Mesenchymal stem cell (in vitro differentiated cells and primary cell): ENCODE data around the gene IL17C.

Experiments
- DNase-seq: peaks from one replicate; pipeline ENCODE4 v3.0.0-alpha.2; 2013
- H2AFZ ChIP-seq: one replicate; pipeline ENCODE4 v1.6.1; 2013; ENCODE audit warnings: low read depth, mild to moderate bottlenecking, control low read depth, inconsistent platforms, low read length, moderate library complexity
- H2AK5ac ChIP-seq: 2 replicates; pipeline ENCODE4 v1.6.1; 2013; ENCODE audit warnings: low read length, moderate library complexity, mild to moderate bottlenecking, inconsistent platforms; ENCODE audit not compliant: severe bottlenecking
- H2BK120ac ChIP-seq: one replicate; pipeline ENCODE4 v1.6.1; 2013; ENCODE audit warnings: low read depth, mild to moderate bottlenecking, inconsistent platforms, low read length, moderate library complexity
- H2BK12ac ChIP-seq, 2 experiments: one replicate each; pipeline ENCODE4 v1.6.1; 2013; ENCODE audit warnings: inconsistent platforms in 2 of 2, low read length in 2 of 2, mild to moderate bottlenecking in 2 of 2, moderate library complexity in 2 of 2, control low read depth in 1 of 2
- H2BK15ac ChIP-seq: one replicate; pipeline ENCODE4 v1.6.1; 2013; ENCODE audit warnings: mild to moderate bottlenecking, low read depth, inconsistent platforms; ENCODE audit not compliant: poor library complexity, severe bottlenecking
- H2BK5ac ChIP-seq: 2 replicates; pipeline ENCODE4 v1.6.1; 2013; ENCODE audit warnings: low read depth, mild to moderate bottlenecking, low read length, control low read depth, inconsistent platforms; ENCODE audit not compliant: poor library complexity, severe bottlenecking
- H3K14ac ChIP-seq, 2 experiments: one replicate each; pipeline ENCODE4 v1.6.1; 2013; ENCODE audit warnings: inconsistent platforms in 2 of 2, low read length in 2 of 2, control low read depth in 1 of 2, mild to moderate bottlenecking in 1 of 2, moderate library complexity in 1 of 2
- H3K18ac ChIP-seq, 2 experiments: one replicate each; pipeline ENCODE4 v1.6.1; 2013; ENCODE audit warnings: inconsistent platforms in 2 of 2, low read length in 2 of 2, control low read depth in 1 of 2, low read depth in 1 of 2, mild to moderate bottlenecking in 1 of 2
- H3K23ac ChIP-seq, 2 experiments: one replicate each; pipeline ENCODE4 v1.6.1; 2013; ENCODE audit warnings: inconsistent platforms in 2 of 2, low read length in 2 of 2, mild to moderate bottlenecking in 2 of 2, moderate library complexity in 2 of 2, control low read depth in 1 of 2
- H3K27ac ChIP-seq: 2 replicates; pipeline ENCODE4 v1.5.1; 2013; ENCODE audit warnings: mild to moderate bottlenecking, moderate library complexity, low read length, control low read depth, inconsistent platforms; ENCODE audit not compliant: poor library complexity, severe bottlenecking
- H3K27me3 ChIP-seq, 2 experiments: 2 replicates each; pipeline versions ENCODE4 v1.6.1 to v1.7.0; 2013; ENCODE audit warnings: low read length in 2 of 2, mild to moderate bottlenecking in 2 of 2, moderate library complexity in 2 of 2, control low read depth in 1 of 2, inconsistent platforms in 1 of 2; ENCODE audit not compliant: control insufficient read depth in 1 of 2, insufficient read depth in 1 of 2
- H3K36me3 ChIP-seq, 2 experiments: 2 replicates each; pipeline versions ENCODE4 v1.6.1 to v1.7.0; 2013; ENCODE audit warnings: low read length in 2 of 2, control low read depth in 1 of 2, inconsistent platforms in 1 of 2, low read depth in 1 of 2, mild to moderate bottlenecking in 1 of 2; ENCODE audit not compliant: insufficient read depth in 2 of 2, control insufficient read depth in 1 of 2
- H3K4ac ChIP-seq, 2 experiments: one replicate each; pipeline ENCODE4 v1.6.1; 2013; ENCODE audit warnings: inconsistent platforms in 2 of 2, low read length in 2 of 2, mild to moderate bottlenecking in 2 of 2, moderate library complexity in 2 of 2, control low read depth in 1 of 2, low read depth in 1 of 2
- H3K4me1 ChIP-seq: 2 replicates; pipeline ENCODE4 v1.6.1; 2013; ENCODE audit warnings: low read depth, low read length, control low read depth; ENCODE audit not compliant: control insufficient read depth, insufficient read depth
- H3K4me2 ChIP-seq: 2 replicates; pipeline ENCODE4 v1.6.1; 2013; ENCODE audit warnings: low read length, mild to moderate bottlenecking, inconsistent platforms; ENCODE audit not compliant: poor library complexity, severe bottlenecking
- H3K4me3 ChIP-seq, 2 experiments: 2 replicates each; pipeline versions ENCODE4 v1.5.1 to v1.7.0; 2013; ENCODE audit warnings: low read length in 2 of 2, mild to moderate bottlenecking in 2 of 2, control low read depth in 1 of 2, low read depth in 1 of 2; ENCODE audit not compliant: insufficient read depth in 1 of 2
- H3K79me1 ChIP-seq: replicated peaks from 2 replicates; pipeline ENCODE4 v1.6.1; 2013; ENCODE audit warnings: mild to moderate bottlenecking, control low read depth, low read length, inconsistent platforms; ENCODE audit not compliant: poor library complexity, severe bottlenecking
- H3K9ac ChIP-seq: 2 replicates; pipeline ENCODE4 v1.7.0; 2013; ENCODE audit warnings: mild to moderate bottlenecking, low read length, moderate library complexity
- H3K9me3 ChIP-seq: 2 replicates; pipeline ENCODE4 v1.7.0; 2013; ENCODE audit warnings: mild to moderate bottlenecking, low read length; ENCODE audit not compliant: control insufficient read depth
- H4K8ac ChIP-seq: one replicate; pipeline ENCODE4 v1.6.1; 2013; ENCODE audit warnings: inconsistent platforms, mild to moderate bottlenecking, low read length, moderate library complexity
- H4K91ac ChIP-seq: one replicate; pipeline ENCODE4 v1.6.1; 2013; ENCODE audit warnings: mild to moderate bottlenecking, low read length, inconsistent platforms
- WGBS: methylation state at CpG from one replicate; pipeline ENCODE4 v1.1.7; 2013; ENCODE audit warnings: mixed read lengths; 5-methylcytosine and 5-hydroxymethylcytosine counted together

The IL17C gene

DNA sequence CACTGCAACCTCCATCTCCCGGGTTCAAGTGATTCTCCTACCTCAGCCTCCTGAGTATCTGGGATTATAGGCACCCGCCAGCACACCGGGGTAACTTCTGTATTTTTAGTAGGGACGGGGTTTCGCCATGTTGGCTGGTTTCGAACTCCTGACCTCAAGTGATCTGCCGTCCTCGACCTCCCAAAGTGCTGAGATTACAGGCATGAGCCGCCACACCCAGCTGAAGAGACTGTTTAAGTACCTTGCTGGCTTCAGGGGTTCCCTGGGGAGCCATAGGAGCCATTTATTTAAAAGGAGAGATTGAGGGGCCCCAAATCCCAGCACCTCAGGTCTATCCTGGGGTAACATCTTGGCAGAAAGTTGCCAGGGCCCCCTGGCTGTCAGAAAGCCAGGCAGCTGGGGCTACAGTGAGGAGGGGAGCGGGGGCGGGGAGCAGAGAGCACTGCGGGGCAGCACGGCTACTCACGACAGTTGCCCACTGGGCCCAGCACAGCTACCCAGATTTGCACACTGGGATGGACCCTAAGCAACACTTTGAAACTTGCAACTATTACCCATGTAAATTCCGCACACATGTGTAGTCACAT, 46.3 kb downstream of the IL17C start:
- Histone ChIP-seq H4K8ac (peak overlapping the region; percentile 12), H3K79me1 (no peaks in the 10 kb centered on the region), H3K27ac (no peak overlapping the region), H2BK5ac (no peak overlapping the region), H3K27me3 (peaks cover 61 to 76% of the 10 kb centered on the region in 2 experiments), H3K4ac (no peak overlapping the region), H3K23ac (peak overlapping the region in 1 of 2 experiments; percentile 56), H3K18ac (no peak overlapping the region), H4K91ac (no peak overlapping the region), H2AK5ac (no peak overlapping the region), H3K9ac (no peak overlapping the region), H3K4me2 (no peak overlapping the region), H2BK15ac (no peak overlapping the region), H3K4me1 (peaks cover 32% of the 10 kb centered on the region), H3K14ac (no peak overlapping the region), H3K9me3 (no peaks in the 10 kb centered on the region), H3K4me3 (no peak overlapping the region), H2BK120ac (no peak overlapping the region), H2AFZ (no peak overlapping the region), H2BK12ac (no peak overlapping the region), H3K36me3 (peaks cover 0 to 5% of the 10 kb centered on the region in 2 experiments)
- 75% methylated on average over 15 of the region's 15 CpGs for WGBS
- DNase-seq, result no peak

- Histone ChIP-seq H2AFZ (no peak overlapping the region), H3K23ac (peak overlapping the region in 1 of 2 experiments; percentile 16), H3K79me1 (no peaks in the 10 kb centered on the region), H3K27ac (no peak overlapping the region), H4K91ac (peak overlapping the region; percentile 49), H2AK5ac (no peak overlapping the region), H3K4me1 (peaks cover 32% of the 10 kb centered on the region), H3K18ac (no peak overlapping the region), H3K4ac (no peak overlapping the region), H3K9me3 (no peaks in the 10 kb centered on the region), H2BK15ac (no peak overlapping the region), H2BK5ac (no peak overlapping the region), H3K4me2 (peak overlapping the region; percentile 93), H3K14ac (peak overlapping the region in 1 of 2 experiments; percentile 44), H2BK120ac (no peak overlapping the region), H3K9ac (no peak overlapping the region), H3K27me3 (peaks cover 67 to 80% of the 10 kb centered on the region in 2 experiments), H4K8ac (peak overlapping the region; percentile 12), H3K4me3 (peak overlapping the region in 1 of 2 experiments; percentile 73), H3K36me3 (peaks cover 0 to 5% of the 10 kb centered on the region in 2 experiments), H2BK12ac (no peak overlapping the region)
- WGBS, result 16% methylated on average over 20 of the region's 33 CpGs
- peak; percentile 70 for DNase-seq
Observed at GRCh38 chr16:88685156-88686061, 47.0 kb downstream of the IL17C start.

DNA sequence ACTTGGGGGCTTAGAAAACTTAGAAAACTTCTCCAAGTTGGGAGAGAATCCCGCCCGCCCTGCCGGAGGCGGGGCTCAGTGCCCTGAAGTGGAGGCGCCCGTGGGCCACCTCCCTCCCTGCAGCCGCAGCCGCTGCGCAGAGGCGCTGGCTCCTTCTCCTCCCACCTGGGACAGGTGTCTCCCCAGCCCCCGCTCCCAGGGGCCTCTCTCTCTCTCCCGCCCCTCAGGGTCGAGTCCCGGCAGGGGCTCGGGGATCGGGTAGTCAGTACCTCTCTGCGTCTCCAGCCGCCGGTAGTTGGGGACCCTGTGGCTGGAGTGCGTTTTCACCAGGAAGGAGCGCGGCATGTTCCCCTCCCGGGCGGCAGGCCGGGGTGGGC, 47.7 kb downstream of the IL17C start:
- DNase-seq, result peak; percentile 10
- H3K4ac ChIP-seq, result no peak overlapping the region
- no peak overlapping the region for H2BK120ac ChIP-seq
- H2AK5ac ChIP-seq, result no peak overlapping the region
- peak overlapping the region; percentile 93 for H3K4me2 ChIP-seq
- H3K14ac ChIP-seq, result no peak overlapping the region
- no peak overlapping the region for H3K23ac ChIP-seq
- H3K27me3 ChIP-seq, result peaks cover 68 to 80% of the 10 kb centered on the region in 2 experiments
- peaks cover 31% of the 10 kb centered on the region for H3K4me1 ChIP-seq
- peak overlapping the region in 1 of 2 experiments; percentile 16 for H2BK12ac ChIP-seq
- no peak overlapping the region for H4K8ac ChIP-seq
- no peak overlapping the region for H4K91ac ChIP-seq
- no peak overlapping the region for H2BK15ac ChIP-seq
- H2BK5ac ChIP-seq, result peak overlapping the region; percentile 33
- H3K36me3 ChIP-seq, result peaks cover 0 to 6% of the 10 kb centered on the region in 2 experiments
- peak overlapping the region; percentile 50 to 73 for H3K4me3 ChIP-seq
- H3K27ac ChIP-seq, result no peak overlapping the region
- WGBS, result 3% methylated on average over 23 of the region's 25 CpGs
- H3K18ac ChIP-seq, result no peak overlapping the region
- H3K9me3 ChIP-seq, result no peaks in the 10 kb centered on the region
- peak overlapping the region; percentile 18 for H2AFZ ChIP-seq
- no peak overlapping the region for H3K9ac ChIP-seq
- no peaks in the 10 kb centered on the region for H3K79me1 ChIP-seq
